ENCODE measurements around the gene GATA5.

GATA5 gene

DNA sequence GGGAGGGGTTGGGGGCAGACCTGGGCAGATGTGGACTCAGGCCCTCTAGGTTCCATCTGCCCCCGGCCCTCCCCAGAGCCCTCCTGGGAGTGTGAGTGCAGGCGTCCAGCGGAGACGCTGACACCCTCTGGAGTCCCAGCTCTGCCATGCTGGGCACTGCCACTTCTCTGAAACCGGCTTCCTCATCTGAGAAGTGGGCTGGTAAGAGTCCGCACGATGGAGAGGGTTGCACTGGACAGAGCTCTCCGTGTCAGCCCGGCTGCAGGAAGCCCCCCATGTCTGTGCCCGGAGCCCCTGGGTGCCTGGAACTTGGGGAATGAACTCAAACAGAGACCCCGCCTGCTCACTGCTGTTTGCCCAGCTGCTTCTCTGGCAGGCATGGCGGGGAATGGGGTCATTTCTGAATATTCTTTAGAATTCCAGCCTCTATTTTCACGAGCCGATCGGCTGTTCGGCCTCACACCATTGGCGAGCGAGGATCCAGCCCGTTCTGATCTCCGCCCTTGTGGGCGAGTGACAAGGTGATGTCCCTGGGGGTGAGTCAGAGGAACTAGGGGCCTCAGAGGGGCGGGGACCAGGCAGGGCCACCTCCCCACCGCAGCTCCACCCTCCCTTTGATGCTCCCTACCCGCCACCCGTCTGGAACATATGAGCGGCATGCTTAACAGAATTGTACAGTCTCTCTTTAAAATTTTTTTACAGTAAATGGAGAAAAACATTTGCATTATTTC, 47.8 kb upstream of the GATA5 start:
- Histone ChIP-seq H3K27me3 (ENCODE audit: insufficient read depth, poor library complexity, severe bottlenecking) (peaks cover 25% of the 10 kb centered on the region), H3K4me3 (replicated peaks; ENCODE audit: insufficient read depth, low read length) (no peak overlapping the region), H3K27ac (replicated peaks) (no peak overlapping the region)
- TF ChIP-seq GABPA (IDR thresholded peaks at IDR 0.05; ENCODE audit: low read depth), result no peak
- TF ChIP-seq, protein P1, sequence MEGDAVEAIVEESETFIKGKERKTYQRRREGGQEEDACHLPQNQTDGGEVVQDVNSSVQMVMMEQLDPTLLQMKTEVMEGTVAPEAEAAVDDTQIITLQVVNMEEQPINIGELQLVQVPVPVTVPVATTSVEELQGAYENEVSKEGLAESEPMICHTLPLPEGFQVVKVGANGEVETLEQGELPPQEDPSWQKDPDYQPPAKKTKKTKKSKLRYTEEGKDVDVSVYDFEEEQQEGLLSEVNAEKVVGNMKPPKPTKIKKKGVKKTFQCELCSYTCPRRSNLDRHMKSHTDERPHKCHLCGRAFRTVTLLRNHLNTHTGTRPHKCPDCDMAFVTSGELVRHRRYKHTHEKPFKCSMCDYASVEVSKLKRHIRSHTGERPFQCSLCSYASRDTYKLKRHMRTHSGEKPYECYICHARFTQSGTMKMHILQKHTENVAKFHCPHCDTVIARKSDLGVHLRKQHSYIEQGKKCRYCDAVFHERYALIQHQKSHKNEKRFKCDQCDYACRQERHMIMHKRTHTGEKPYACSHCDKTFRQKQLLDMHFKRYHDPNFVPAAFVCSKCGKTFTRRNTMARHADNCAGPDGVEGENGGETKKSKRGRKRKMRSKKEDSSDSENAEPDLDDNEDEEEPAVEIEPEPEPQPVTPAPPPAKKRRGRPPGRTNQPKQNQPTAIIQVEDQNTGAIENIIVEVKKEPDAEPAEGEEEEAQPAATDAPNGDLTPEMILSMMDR (IDR thresholded peaks at IDR 0.05; ENCODE audit: insufficient read depth, low read length), result no peak
- no peak for TF ChIP-seq REST (IDR thresholded peaks at IDR 0.05; ENCODE audit: insufficient replicate concordance, low read depth)
- no peak for TF ChIP-seq POLR2AphosphoS5 (IDR thresholded peaks at IDR 0.05; ENCODE audit: low read depth)
- TF ChIP-seq SPI1 (IDR thresholded peaks at IDR 0.05; ENCODE audit: borderline replicate concordance, low read depth), result no peak
- no peak for DNase-seq (ENCODE audit: low read depth in 1 of 2, low spot score in 1 of 2)

- no peak for TF ChIP-seq REST (IDR thresholded peaks at IDR 0.05; ENCODE audit: insufficient replicate concordance, low read depth)
- no peak for TF ChIP-seq GABPA (IDR thresholded peaks at IDR 0.05; ENCODE audit: low read depth)
- TF ChIP-seq, protein P1 (IDR thresholded peaks at IDR 0.05; ENCODE audit: insufficient read depth, low read length), result no peak
- no peak for TF ChIP-seq SPI1 (IDR thresholded peaks at IDR 0.05; ENCODE audit: borderline replicate concordance, low read depth)
- TF ChIP-seq POLR2AphosphoS5 (IDR thresholded peaks at IDR 0.05; ENCODE audit: low read depth), result no peak
- Histone ChIP-seq H3K27me3 (ENCODE audit: insufficient read depth, poor library complexity, severe bottlenecking) (peaks cover 30% of the 10 kb centered on the region), H3K4me3 (replicated peaks; ENCODE audit: insufficient read depth, low read length) (no peak overlapping the region), H3K27ac (replicated peaks) (no peak overlapping the region)
- no peak for DNase-seq (ENCODE audit: low read depth in 1 of 2, low spot score in 1 of 2)
These were observed 47.1 kb upstream of the GATA5 start for GRCh38 chr20:62522748-62523396.

DNA sequence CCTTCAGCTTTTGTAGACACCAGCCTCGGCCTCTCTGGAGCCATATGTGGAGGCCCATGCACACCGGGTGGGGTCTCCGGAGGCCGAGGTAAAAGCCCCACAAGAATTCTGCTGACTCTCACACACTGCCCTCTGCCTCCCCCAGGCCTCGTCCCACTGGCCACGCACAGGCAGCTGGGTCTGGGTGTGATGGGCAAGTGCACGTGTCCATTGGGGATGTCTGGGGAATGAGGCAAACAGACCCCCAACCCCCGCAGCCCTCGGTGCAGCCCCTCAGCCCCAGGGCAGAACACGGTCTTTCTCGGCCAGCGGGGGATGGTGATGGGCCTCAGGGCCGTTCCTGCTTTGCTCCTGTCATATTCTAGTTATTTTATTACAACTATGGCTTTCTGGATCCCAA, 44.0 kb upstream of the GATA5 start:
- no peak overlapping the region for H3K27ac ChIP-seq (replicated peaks)
- no peak overlapping the region for H3K4me3 ChIP-seq (replicated peaks; ENCODE audit: insufficient read depth, low read length)
- DNase-seq (ENCODE audit: low read depth in 1 of 2, low spot score in 1 of 2), result no peak
- TF ChIP-seq GABPA (IDR thresholded peaks at IDR 0.05; ENCODE audit: low read depth) (no peak), SPI1 (IDR thresholded peaks at IDR 0.05; ENCODE audit: borderline replicate concordance, low read depth) (no peak), REST (IDR thresholded peaks at IDR 0.05; ENCODE audit: insufficient replicate concordance, low read depth) (no peak), POLR2AphosphoS5 (IDR thresholded peaks at IDR 0.05; ENCODE audit: low read depth) (no peak)
- TF ChIP-seq, protein P1 (IDR thresholded peaks at IDR 0.05; ENCODE audit: insufficient read depth, low read length), result no peak
- peaks cover 26% of the 10 kb centered on the region for H3K27me3 ChIP-seq (ENCODE audit: insufficient read depth, poor library complexity, severe bottlenecking)
